HCT116 (cell line): Measurements from ENCODE around the gene PRR23E. TPM values are rescaled to one million over a fixed set of nuclear protein-coding genes. Genes with fewer than 3 reads are reported as not detected.

Experiments used
- ATAC-seq: fragments of 200-7000 bp; cut with Tn5 transposase; 2 replicates; pipeline ENCODE4 v1.9.1; 2020; ENCODE audit warnings: mild to moderate bottlenecking, moderate library complexity
- BruUV-seq: library from RNA; stranded (reverse); fragments of 400-500 nt; replicated peaks from 2 replicates; lab custom pipeline; 2021; lab: Mats Ljungman, UMichigan
- CTCF ChIA-PET: fragments of 300-600 bp; sonication (Branson Sonifier 250); formaldehyde crosslinking; loops from one replicate; lab custom pipeline; 2021; ENCODE audit warnings: antibody characterized with exemption; lab: Charles Lee
- POLR2A ChIA-PET: fragments of 300-600, 350-600 bp; sonication (Branson Sonifier 250); formaldehyde crosslinking; loops from one replicate; lab custom pipeline; 2021; ENCODE audit warnings: antibody characterized with exemption; lab: Charles Lee
- RAD21 ChIA-PET, 2 experiments: fragments of 300-600 bp; sonication (Branson Sonifier 250); formaldehyde crosslinking; loops; one replicate each; lab custom pipeline; 2023; ENCODE audit warnings: low total read pairs in 2 of 2; ENCODE audit not compliant: uncharacterized antibody in 2 of 2, unreplicated experiment in 2 of 2, low non-redundant PET in 1 of 2; lab: Charles Lee
- DNase-seq: peaks from one replicate; pipeline ENCODE4 v3.0.0-alpha.2; 2010; ENCODE audit warnings: low read depth, low spot score
- H2AFZ ChIP-seq: fragments of 200-600 bp; shearing (Covaris generic), sonication (generic); 2 replicates; pipeline ENCODE4 v1.6.1; 2017; ENCODE audit warnings: low read depth, mixed run types, mixed read lengths, antibody characterized with exemption, low read length; ENCODE audit not compliant: poor library complexity, severe bottlenecking
- H3K27ac ChIP-seq: 2 replicates; pipeline ENCODE4 v1.5.1; 2012; ENCODE audit warnings: low read depth, low read length
- H3K27me3 ChIP-seq: fragments of 200-600 bp; sonication (generic); 2 replicates; pipeline ENCODE4 v1.6.1; 2016; ENCODE audit warnings: mixed run types, low read length, mixed read lengths; ENCODE audit not compliant: insufficient read depth
- H3K36me3 ChIP-seq, 2 experiments: fragments of 200-500 bp in 1 of 2; fragments of 200-600 bp in 1 of 2; sonication (Bioruptor generic) in 1 of 2; sonication (generic) in 1 of 2; 2 replicates each; pipeline versions ENCODE4 v1.5.1 to v1.6.1; 2014 to 2016; ENCODE audit warnings: low read length in 2 of 2, inconsistent platforms in 1 of 2, mixed read lengths in 1 of 2, mixed run types in 1 of 2; ENCODE audit not compliant: insufficient read depth in 2 of 2, control insufficient read depth in 1 of 2
- H3K4me1 ChIP-seq, 2 experiments: fragments of 200-600 bp in 1 of 2; sonication (generic) in 1 of 2; 2 replicates each; pipeline versions ENCODE4 v1.5.1 to v1.6.1; 2012 to 2017; ENCODE audit warnings: low read length in 2 of 2, inconsistent platforms in 1 of 2, mild to moderate bottlenecking in 1 of 2, mixed read lengths in 1 of 2, mixed run types in 1 of 2, moderate library complexity in 1 of 2; ENCODE audit not compliant: insufficient read depth in 2 of 2, control insufficient read depth in 1 of 2
- H3K4me2 ChIP-seq: fragments of 200-600 bp; sonication (generic); 2 replicates; pipeline ENCODE4 v1.6.1; 2017; ENCODE audit warnings: mixed run types, low read length, mixed read lengths
- H3K4me3 ChIP-seq, 2 experiments: fragments of 200-600 bp in 1 of 2; sonication (generic) in 1 of 2; replicated peaks in 1 of 2; 2 replicates each; pipeline ENCODE4 v1.5.1; 2011 to 2016; ENCODE audit warnings: low read length in 2 of 2, control low read depth in 1 of 2, low read depth in 1 of 2, mild to moderate bottlenecking in 1 of 2, mixed read lengths in 1 of 2, mixed run types in 1 of 2
- H3K79me2 ChIP-seq: fragments of 200-600 bp; sonication (generic); 2 replicates; pipeline ENCODE4 v1.6.1; 2017; ENCODE audit warnings: mild to moderate bottlenecking, mixed run types, low read length, moderate library complexity, mixed read lengths; ENCODE audit not compliant: insufficient read depth
- H3K9ac ChIP-seq: fragments of 200-600 bp; sonication (generic); 2 replicates; pipeline ENCODE4 v1.6.1; 2016; ENCODE audit warnings: low read length, mixed read lengths
- H3K9me2 ChIP-seq: fragments of 200-600 bp; sonication (generic), shearing (Covaris generic); 2 replicates; pipeline ENCODE4 v1.6.1; 2017; ENCODE audit warnings: mixed run types, mild to moderate bottlenecking, moderate library complexity; ENCODE audit not compliant: insufficient read depth
- H3K9me3 ChIP-seq, 2 experiments: fragments of 200-500 bp in 1 of 2; fragments of 200-600 bp in 1 of 2; sonication (Bioruptor generic) in 1 of 2; sonication (generic) in 1 of 2; 2 replicates each; pipeline ENCODE4 v1.6.1; 2014 to 2017; ENCODE audit warnings: low read length in 2 of 2, mixed read lengths in 2 of 2, inconsistent platforms in 1 of 2, low read depth in 1 of 2, mild to moderate bottlenecking in 1 of 2, mixed run types in 1 of 2, moderate library complexity in 1 of 2; ENCODE audit not compliant: control insufficient read depth in 1 of 2, insufficient read depth in 1 of 2
- H4K20me1 ChIP-seq: fragments of 200-600 bp; sonication (generic), shearing (Covaris generic); 2 replicates; pipeline ENCODE4 v1.6.1; 2017; ENCODE audit warnings: mixed run types, mild to moderate bottlenecking, moderate library complexity; ENCODE audit not compliant: insufficient read depth
- ATF3 ChIP-seq: IDR thresholded peaks from 2 replicates; pipeline ENCODE4 v1.6.1; 2012
- CBX3 ChIP-seq: IDR thresholded peaks from 2 replicates; pipeline ENCODE4 v1.6.1; 2012; ENCODE audit warnings: low read depth
- CTCF ChIP-seq, 3 experiments: fragments of 200-600 bp in 1 of 3; sonication (generic) in 1 of 3; IDR thresholded peaks in 2 of 3; conservative IDR thresholded peaks in 1 of 3; 2 replicates each; pipeline ENCODE4 v1.5.1; 2012 to 2017; ENCODE audit warnings: low read depth in 2 of 3, low read length in 2 of 3, antibody characterized with exemption in 1 of 3, borderline replicate concordance in 1 of 3, control low read depth in 1 of 3, mild to moderate bottlenecking in 1 of 3, mixed read lengths in 1 of 3, mixed run types in 1 of 3, moderate library complexity in 1 of 3; ENCODE audit not compliant: insufficient read depth in 1 of 3
- EGR1 ChIP-seq: IDR thresholded peaks from 2 replicates; pipeline ENCODE4 v1.6.1; 2012; ENCODE audit warnings: low read depth
- ELF1 ChIP-seq: IDR thresholded peaks from 2 replicates; pipeline ENCODE4 v1.6.1; 2012; ENCODE audit warnings: low read depth, borderline replicate concordance
- EZH2 ChIP-seq: fragments of 200-600 bp; sonication (generic); IDR thresholded peaks from 2 replicates; pipeline ENCODE4 v1.6.1; 2017; ENCODE audit warnings: antibody characterized with exemption, mixed run types
- EZH2phosphoT487 ChIP-seq: fragments of 200-600 bp; IDR thresholded peaks from 2 replicates; pipeline ENCODE4 v1.6.1; 2018; ENCODE audit warnings: antibody characterized with exemption, borderline replicate concordance
- JUND ChIP-seq: IDR thresholded peaks from 2 replicates; pipeline ENCODE4 v1.6.1; 2012
- POLR2A ChIP-seq: IDR thresholded peaks from 2 replicates; pipeline ENCODE4 v1.7.0; 2011; ENCODE audit warnings: borderline replicate concordance; ENCODE audit not compliant: insufficient read depth, insufficient read length; ENCODE audit errors: extremely low read depth
- POLR2AphosphoS5 ChIP-seq: IDR thresholded peaks from 2 replicates; pipeline ENCODE4 v1.6.1; 2011; ENCODE audit warnings: mild to moderate bottlenecking, low read depth, low read length, moderate library complexity
- REST ChIP-seq: IDR thresholded peaks from 2 replicates; pipeline ENCODE4 v1.6.1; 2012; ENCODE audit warnings: low read depth
- SIN3A ChIP-seq: IDR thresholded peaks from 2 replicates; pipeline ENCODE4 v1.6.1; 2012; ENCODE audit warnings: low read depth
- YY1 ChIP-seq: IDR thresholded peaks from 2 replicates; pipeline ENCODE4 v1.6.1; 2011; ENCODE audit warnings: low read length, low read depth, moderate library complexity, mild to moderate bottlenecking; ENCODE audit not compliant: insufficient replicate concordance; ENCODE audit errors: extremely low read depth
- ZBTB33 ChIP-seq: IDR thresholded peaks from 2 replicates; pipeline ENCODE4 v1.6.1; 2011; ENCODE audit warnings: mild to moderate bottlenecking, low read length, moderate library complexity; ENCODE audit not compliant: insufficient replicate concordance; ENCODE audit errors: extremely low read depth
- ZFX ChIP-seq: fragments of 450-650 bp; IDR thresholded peaks from 2 replicates; pipeline ENCODE4 v1.6.1; 2017
- ZNF274 ChIP-seq: fragments of 200-500 bp; sonication (Bioruptor generic); IDR thresholded peaks from 2 replicates; pipeline ENCODE4 v1.6.1; 2014; ENCODE audit warnings: mild to moderate bottlenecking, low read depth, low read length, inconsistent platforms
- intact Hi-C: fragments of 100-400 bp; cut with micrococcal nuclease; formaldehyde crosslinking; loops from 2 replicates; pipeline ENCODE4 v1.10.0; 2022
- total RNA-seq: library from RNA; stranded (reverse); gene quantifications from one replicate; pipeline ENCODE4 v1.2.1, GENCODE V29; 2021; ENCODE audit not compliant: unreplicated experiment

Gene PRR23E
- total RNA-seq, 1 experiment from 2014 or later: not detected

- no peak for DNase-seq
- no TSS peak for BruUV-seq
- ChIA-PET POLR2A (no interaction called here), RAD21 (no interaction called here), CTCF (no interaction called here)
- Histone ChIP-seq H3K79me2 (no peaks in the 10 kb centered on the region), H4K20me1 (no peaks in the 10 kb centered on the region), H2AFZ (no peak overlapping the region), H3K27ac (no peak overlapping the region), H3K9ac (no peak overlapping the region), H3K4me3 (no peak overlapping the region), H3K36me3 (no peaks in the 10 kb centered on the region), H3K9me3 (no peaks in the 10 kb centered on the region), H3K27me3 (no peaks in the 10 kb centered on the region), H3K4me1 (no peaks in the 10 kb centered on the region), H3K4me2 (no peak overlapping the region), H3K9me2 (no peaks in the 10 kb centered on the region)
- TF ChIP-seq EZH2phosphoT487 (no peak), JUND (no peak), CTCF (IDR thresholded peaks at IDR 0.05 in 2 of 3, conservative IDR thresholded peaks at IDR 0.05 in 1 of 3; ENCODE audit: borderline replicate concordance in 1 of 3, insufficient read depth in 1 of 3, low read depth in 2 of 3, low read length in 2 of 3) (no peak), CBX3 (no peak), REST (no peak), ZBTB33 (no peak), POLR2A (no peak), SIN3A (no peak), ZFX (no peak), POLR2AphosphoS5 (no peak), ATF3 (no peak), EGR1 (no peak), ZNF274 (no peak), ELF1 (no peak), EZH2 (no peak), YY1 (no peak)
- intact Hi-C loops: no loop called here
- ATAC-seq: no peak
Observed at GRCh38 chr3:127208483-127209100, 15.7 kb downstream of the PRR23E start.
